KMS-11 (cell line): ENCODE results near the gene OXCT1.
A peak's percentile ranks its signal among the peaks of the same experiment; 100 is the strongest.

ENCODE experiments used
- H2AFZ ChIP-seq: fragments of 200-600 bp; sonication (generic); 2 replicates; pipeline ENCODE4 v1.6.1; 2016; ENCODE audit warnings: antibody characterized with exemption, mixed run types, low read depth
- H3K27ac ChIP-seq: fragments of 200-600 bp; sonication (generic); 2 replicates; pipeline ENCODE4 v1.6.1; 2016; ENCODE audit warnings: mild to moderate bottlenecking, mixed run types
- H3K27me3 ChIP-seq: fragments of 200-600 bp; sonication (generic); 2 replicates; pipeline ENCODE4 v1.6.1; 2017; ENCODE audit warnings: mild to moderate bottlenecking, low read depth, mixed run types, moderate library complexity; ENCODE audit not compliant: insufficient read depth
- H3K36me3 ChIP-seq: fragments of 200-600 bp; sonication (generic); 2 replicates; pipeline ENCODE4 v1.6.1; 2017; ENCODE audit warnings: mild to moderate bottlenecking, mixed run types; ENCODE audit not compliant: insufficient read depth
- H3K4me1 ChIP-seq: fragments of 200-600 bp; sonication (generic); 2 replicates; pipeline ENCODE4 v1.6.1; 2016; ENCODE audit warnings: mild to moderate bottlenecking, low read depth, mixed run types; ENCODE audit not compliant: poor library complexity, severe bottlenecking
- H3K4me2 ChIP-seq: fragments of 200-600 bp; sonication (generic); 2 replicates; pipeline ENCODE4 v1.7.0; 2016; ENCODE audit warnings: mild to moderate bottlenecking, mixed run types
- H3K4me3 ChIP-seq: fragments of 200-600 bp; sonication (generic); IDR thresholded peaks from 2 replicates; pipeline ENCODE4 v1.6.1; 2017; ENCODE audit warnings: low read depth, low read length, mixed read lengths; ENCODE audit not compliant: insufficient read depth
- H3K79me2 ChIP-seq: fragments of 200-600 bp; sonication (generic); 2 replicates; pipeline ENCODE4 v1.6.1; 2016; ENCODE audit warnings: low read depth, mixed run types; ENCODE audit not compliant: insufficient read depth
- H3K9ac ChIP-seq: fragments of 200-600 bp; sonication (generic); 2 replicates; pipeline ENCODE4 v1.6.1; 2016; ENCODE audit warnings: mild to moderate bottlenecking, mixed run types
- H4K20me1 ChIP-seq: fragments of 200-600 bp; sonication (generic); 2 replicates; pipeline ENCODE4 v1.6.1; 2016; ENCODE audit warnings: mild to moderate bottlenecking, mixed run types; ENCODE audit not compliant: insufficient read depth
- TF ChIP-seq, protein P1 (sequence below): fragments of 200-600 bp; sonication (generic); conservative IDR thresholded peaks from 2 replicates; pipeline ENCODE4 v1.6.1; 2017; ENCODE audit warnings: low read depth, mild to moderate bottlenecking, antibody characterized with exemption, low read length, moderate library complexity, mixed read lengths

Gene OXCT1

DNA sequence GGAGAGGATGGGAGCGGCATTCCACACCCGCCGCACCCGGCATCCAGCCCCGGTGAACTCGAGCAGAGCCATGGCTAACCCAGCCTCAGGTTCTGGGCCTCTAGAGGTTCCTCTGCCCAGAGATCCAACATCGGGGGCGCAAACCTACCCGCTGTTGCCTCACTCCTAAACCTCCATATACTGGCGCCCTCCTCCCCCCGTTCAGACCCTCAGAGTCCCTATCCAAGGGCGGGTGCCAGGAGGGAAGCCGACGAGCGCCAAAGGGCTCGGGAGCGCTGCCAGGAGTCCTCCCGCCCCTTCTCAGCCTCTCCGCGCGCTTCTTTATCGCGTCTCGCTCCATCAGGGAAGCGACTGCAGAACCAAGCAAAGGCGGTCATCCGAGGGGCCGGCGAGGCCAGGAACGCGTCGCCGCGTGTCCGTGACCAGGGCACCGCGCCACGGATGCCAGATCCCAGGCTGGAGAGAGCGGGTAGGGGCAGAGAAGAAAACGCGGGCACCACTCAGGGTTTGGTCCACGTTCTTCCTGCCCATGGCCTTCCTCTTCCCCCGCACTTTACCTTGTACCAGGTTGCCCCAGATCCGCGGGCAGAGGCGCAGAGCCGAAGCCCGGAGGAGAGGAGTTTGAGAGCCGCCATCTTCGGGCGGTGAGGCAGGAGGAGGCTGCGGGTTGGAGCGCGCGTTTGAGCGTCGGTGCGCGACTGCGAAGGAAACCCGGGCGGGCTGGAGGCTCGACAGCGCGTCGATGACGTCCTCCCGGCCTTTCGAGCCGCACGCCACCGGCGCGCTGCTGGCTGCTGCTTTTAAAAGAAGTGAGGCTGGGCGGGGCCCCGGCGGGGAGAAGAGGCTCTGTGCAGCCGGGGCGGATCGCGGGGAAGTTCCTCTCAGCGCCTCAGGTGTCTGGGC, at the start of gene OXCT1:
OXCT1 (minus strand) TSS at position 702 of the 903 bp plus-strand sequence; CDS start at position 635, 67 bp downstream.
- peaks cover 35% of the 10 kb centered on the region; the same call in 1 of the 2 replicates for H3K79me2 ChIP-seq
- peak within 1 kb of the TSS; percentile 93 for H3K9ac ChIP-seq
- H3K4me2 ChIP-seq, result peak within 1 kb of the TSS; percentile 90
- TF ChIP-seq, protein P1, sequence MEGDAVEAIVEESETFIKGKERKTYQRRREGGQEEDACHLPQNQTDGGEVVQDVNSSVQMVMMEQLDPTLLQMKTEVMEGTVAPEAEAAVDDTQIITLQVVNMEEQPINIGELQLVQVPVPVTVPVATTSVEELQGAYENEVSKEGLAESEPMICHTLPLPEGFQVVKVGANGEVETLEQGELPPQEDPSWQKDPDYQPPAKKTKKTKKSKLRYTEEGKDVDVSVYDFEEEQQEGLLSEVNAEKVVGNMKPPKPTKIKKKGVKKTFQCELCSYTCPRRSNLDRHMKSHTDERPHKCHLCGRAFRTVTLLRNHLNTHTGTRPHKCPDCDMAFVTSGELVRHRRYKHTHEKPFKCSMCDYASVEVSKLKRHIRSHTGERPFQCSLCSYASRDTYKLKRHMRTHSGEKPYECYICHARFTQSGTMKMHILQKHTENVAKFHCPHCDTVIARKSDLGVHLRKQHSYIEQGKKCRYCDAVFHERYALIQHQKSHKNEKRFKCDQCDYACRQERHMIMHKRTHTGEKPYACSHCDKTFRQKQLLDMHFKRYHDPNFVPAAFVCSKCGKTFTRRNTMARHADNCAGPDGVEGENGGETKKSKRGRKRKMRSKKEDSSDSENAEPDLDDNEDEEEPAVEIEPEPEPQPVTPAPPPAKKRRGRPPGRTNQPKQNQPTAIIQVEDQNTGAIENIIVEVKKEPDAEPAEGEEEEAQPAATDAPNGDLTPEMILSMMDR, result no peak
- H3K4me1 ChIP-seq, result peaks cover 62% of the 10 kb centered on the region
- H3K4me3 ChIP-seq, result no peak within 1 kb of the TSS
- peak within 1 kb of the TSS; percentile 70 for H3K27ac ChIP-seq
- no peaks in the 10 kb centered on the region for H4K20me1 ChIP-seq
- H3K27me3 ChIP-seq, result no peaks in the 10 kb centered on the region
- no peaks in the 10 kb centered on the region for H3K36me3 ChIP-seq
- H2AFZ ChIP-seq, result peak within 1 kb of the TSS; percentile 85

DNA sequence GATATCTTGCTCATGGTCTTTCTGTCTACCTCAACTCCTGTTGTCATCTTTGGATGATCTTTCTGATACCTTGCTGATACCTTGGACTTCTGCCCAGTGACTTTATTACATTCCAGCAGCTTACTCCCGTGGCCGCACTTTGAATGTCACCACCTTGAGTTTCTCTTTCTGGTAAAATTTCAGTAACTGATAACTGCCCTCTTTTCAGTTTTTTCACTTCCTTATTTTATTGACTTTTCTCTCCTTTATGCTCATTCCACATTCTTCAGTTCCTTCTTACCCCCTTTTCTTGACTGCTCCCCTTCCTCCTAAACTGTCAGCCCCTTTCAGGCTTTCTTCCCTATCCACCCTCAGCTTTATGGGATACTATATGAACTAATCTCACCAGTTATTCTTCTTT, 47.9 kb upstream of the OXCT1 start:
- Histone ChIP-seq H3K36me3 (no peaks in the 10 kb centered on the region), H3K27me3 (no peaks in the 10 kb centered on the region), H4K20me1 (no peaks in the 10 kb centered on the region), H3K27ac (no peak overlapping the region), H3K79me2 (no peaks in the 10 kb centered on the region), H3K4me3 (no peak overlapping the region), H3K4me1 (peaks cover 11% of the 10 kb centered on the region), H2AFZ (no peak overlapping the region), H3K9ac (no peak overlapping the region), H3K4me2 (no peak overlapping the region)
- TF ChIP-seq, protein P1, result no peak

DNA sequence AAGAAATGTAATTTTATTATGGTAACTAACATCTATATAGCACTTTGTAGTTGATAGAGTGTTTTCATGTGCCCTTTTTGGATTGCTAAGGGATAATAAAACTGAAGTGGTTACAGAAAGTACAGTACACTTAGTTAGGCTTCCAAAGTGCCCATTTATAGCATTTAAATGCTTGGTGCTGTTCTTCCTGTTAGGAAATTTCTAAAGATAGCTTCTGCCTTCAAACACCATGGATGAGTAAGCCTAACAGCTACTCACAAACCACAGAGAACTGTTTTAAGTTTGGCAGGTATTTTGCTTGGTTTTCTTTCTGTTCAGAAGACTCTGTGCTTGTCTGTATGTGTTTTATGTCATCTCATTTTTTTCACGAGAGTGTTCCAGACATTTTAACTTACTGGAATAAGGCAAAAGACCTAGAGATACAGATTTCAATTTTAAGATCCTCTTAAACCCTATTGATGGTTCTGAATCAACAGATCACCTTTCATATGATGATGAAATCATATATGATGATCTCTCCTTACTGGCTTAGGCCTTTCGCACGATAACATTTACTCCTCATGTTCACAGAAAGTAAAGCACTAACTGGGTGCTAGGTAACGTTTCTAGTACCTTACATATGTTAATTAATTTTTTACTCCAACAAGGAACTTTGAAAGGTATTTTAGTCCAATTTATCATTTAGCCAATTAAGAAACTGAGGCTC, 38.3 kb upstream of the OXCT1 start:
- Histone ChIP-seq H3K9ac (no peak overlapping the region), H3K36me3 (0 out of 2 replicates have a peak, but pooled peaks cover 4% of the 10 kb centered on the region)
- TF ChIP-seq, protein P1, result no peak

DNA sequence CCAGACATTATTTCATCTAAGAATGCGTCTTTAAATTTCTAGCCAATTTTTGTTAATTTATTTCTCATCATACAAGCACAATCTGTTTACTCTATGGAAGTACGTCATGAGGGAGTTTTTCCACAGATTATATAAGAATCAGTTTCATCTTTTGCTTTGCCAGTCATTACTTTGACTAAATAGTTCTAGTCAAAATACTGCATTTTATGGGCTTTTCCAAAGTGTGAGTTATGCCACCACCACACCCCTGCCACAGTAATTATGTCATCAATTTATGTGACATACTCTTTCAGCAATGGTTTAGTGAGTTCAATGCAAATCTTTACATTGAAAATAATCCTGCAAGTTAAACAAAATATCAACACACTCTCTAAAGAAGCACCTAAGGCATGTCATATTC, 35.9 kb upstream of the OXCT1 start:
- H3K27me3 ChIP-seq, result no peaks in the 10 kb centered on the region
- H4K20me1 ChIP-seq, result 0 out of 2 replicates have a peak, but pooled peaks cover 3% of the 10 kb centered on the region
- H3K4me3 ChIP-seq, result no peak overlapping the region
- peaks cover 25% of the 10 kb centered on the region for H3K4me1 ChIP-seq
- H3K36me3 ChIP-seq, result 0 out of 2 replicates have a peak, but pooled peaks cover 4% of the 10 kb centered on the region
- peaks cover 25% of the 10 kb centered on the region; the same call in 1 of the 2 replicates for H3K79me2 ChIP-seq
- TF ChIP-seq, protein P1, result no peak
- H2AFZ ChIP-seq, result no peak overlapping the region
- H3K9ac ChIP-seq, result no peak overlapping the region
- H3K4me2 ChIP-seq, result no peak overlapping the region
- no peak overlapping the region for H3K27ac ChIP-seq

More for the DNA sequence above, 38.3 kb upstream of the OXCT1 start:
- Histone ChIP-seq H3K27me3 (no peaks in the 10 kb centered on the region), H2AFZ (no peak overlapping the region), H3K79me2 (peaks cover 25% of the 10 kb centered on the region; the same call in 1 of the 2 replicates), H4K20me1 (0 out of 2 replicates have a peak, but pooled peaks cover 3% of the 10 kb centered on the region), H3K4me3 (no peak overlapping the region), H3K4me1 (peaks cover 12% of the 10 kb centered on the region), H3K27ac (no peak overlapping the region), H3K4me2 (no peak overlapping the region)
